Measurements from ENCODE around the gene FBXO33.

DNA sequence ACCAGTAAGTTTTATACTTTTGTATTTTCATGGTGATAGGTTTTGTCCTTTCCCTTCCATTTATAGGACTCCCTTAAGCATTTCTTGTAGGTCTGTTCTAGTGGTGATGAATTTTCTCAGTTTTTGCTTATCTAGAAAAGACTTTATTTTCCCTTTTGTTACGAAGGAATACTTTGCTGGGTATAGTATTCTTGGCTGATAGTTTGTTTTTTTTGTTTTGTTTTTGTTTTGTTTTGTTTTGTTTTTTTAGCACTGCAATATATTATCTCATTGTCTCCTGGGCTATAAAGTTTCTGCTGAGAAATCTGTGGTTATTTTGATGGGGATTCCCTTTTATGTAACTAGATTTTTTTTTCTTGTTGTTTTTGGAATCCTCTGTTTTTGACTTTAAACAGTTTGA lies 67.7 kb downstream of the FBXO33 start:
- no peak for TF ChIP-seq GATA2 (IDR thresholded peaks at IDR 0.05; ENCODE audit: low read depth, low read length)
- no peak for TF ChIP-seq GATA3 (IDR thresholded peaks at IDR 0.05; ENCODE audit: low read depth, low read length)

All from SH-SY5Y (cell line).